GM23338 (cell line): ENCODE results near the gene R3HDML. TPM values are rescaled to one million over a fixed set of nuclear protein-coding genes. Genes with fewer than 3 reads are reported as not detected.

Experiments used
- ATAC-seq: fragments of 200-7000 bp; cut with Tn5 transposase; 3 replicates; pipeline ENCODE4 v1.9.1; 2020
- DNase-seq: peaks from one replicate; pipeline ENCODE4 v3.0.0-alpha.2; 2015; ENCODE audit warnings: low spot score
- H2AFZ ChIP-seq: fragments of 200-600 bp; sonication (generic); 2 replicates; pipeline ENCODE4 v1.8.0; 2016; ENCODE audit warnings: antibody characterized with exemption, mild to moderate bottlenecking, moderate library complexity
- H3F3A ChIP-seq: fragments of 200-600 bp; sonication (generic); replicated peaks from 2 replicates; pipeline ENCODE4 v1.8.0; 2017; ENCODE audit warnings: antibody characterized with exemption, mixed run types, low read depth
- H3K27ac ChIP-seq: fragments of 200-600 bp; sonication (generic); 2 replicates; pipeline ENCODE4 v1.6.1; 2016; ENCODE audit warnings: low read depth
- H3K27me3 ChIP-seq: fragments of 200-600 bp; sonication (generic); 2 replicates; pipeline ENCODE4 v1.8.0; 2016; ENCODE audit warnings: mild to moderate bottlenecking, mixed run types, moderate library complexity; ENCODE audit not compliant: insufficient read depth
- H3K36me3 ChIP-seq: fragments of 200-600 bp; sonication (generic); 2 replicates; pipeline ENCODE4 v1.8.0; 2016; ENCODE audit warnings: mild to moderate bottlenecking; ENCODE audit not compliant: insufficient read depth
- H3K4me1 ChIP-seq: fragments of 200-600 bp; sonication (generic); 2 replicates; pipeline ENCODE4 v1.8.0; 2016; ENCODE audit warnings: mild to moderate bottlenecking, moderate library complexity; ENCODE audit not compliant: insufficient read depth
- H3K4me2 ChIP-seq: fragments of 200-600 bp; sonication (generic); 2 replicates; pipeline ENCODE4 v1.7.1; 2017; ENCODE audit warnings: mixed run types
- H3K4me3 ChIP-seq: fragments of 200-600 bp; sonication (generic); 2 replicates; pipeline ENCODE4 v1.6.1; 2016; ENCODE audit warnings: mixed run types
- H3K79me2 ChIP-seq: fragments of 200-600 bp; sonication (generic); replicated peaks from 2 replicates; pipeline ENCODE4 v1.8.0; 2017; ENCODE audit warnings: mild to moderate bottlenecking; ENCODE audit not compliant: insufficient read depth
- H3K9me2 ChIP-seq: fragments of 200-600 bp; sonication (generic); 2 replicates; pipeline ENCODE4 v1.8.0; 2017; ENCODE audit not compliant: insufficient read depth
- H4K20me1 ChIP-seq: fragments of 200-600 bp; sonication (generic); replicated peaks from 2 replicates; pipeline ENCODE4 v1.8.0; 2017; ENCODE audit warnings: mild to moderate bottlenecking; ENCODE audit not compliant: insufficient read depth
- H3K27ac Mint-ChIP-seq: 2 replicates; pipeline ENCODE4 v1.8.0; 2020; ENCODE audit warnings: inconsistent platforms, mild to moderate bottlenecking, moderate library complexity, mixed read lengths
- H3K27me3 Mint-ChIP-seq: 3 replicates; pipeline ENCODE4 v1.8.0; 2022; ENCODE audit warnings: low read depth, mild to moderate bottlenecking, moderate library complexity, mixed read lengths, inconsistent platforms; ENCODE audit not compliant: insufficient read depth, poor library complexity
- H3K36me3 Mint-ChIP-seq: 3 replicates; pipeline ENCODE4 v1.8.0; 2021; ENCODE audit warnings: low read depth, mild to moderate bottlenecking, inconsistent platforms, moderate library complexity, mixed read lengths
- H3K4me1 Mint-ChIP-seq: 3 replicates; pipeline ENCODE4 v1.8.0; 2020; ENCODE audit warnings: mild to moderate bottlenecking, inconsistent platforms, mixed read lengths
- H3K4me3 Mint-ChIP-seq: 3 replicates; pipeline ENCODE4 v1.8.0; 2021; ENCODE audit warnings: moderate library complexity, mild to moderate bottlenecking, inconsistent platforms, mixed read lengths
- H3K9me3 Mint-ChIP-seq: 3 replicates; pipeline ENCODE4 v1.8.0; 2020; ENCODE audit warnings: moderate library complexity, mild to moderate bottlenecking, inconsistent platforms, mixed read lengths
- CREB1 ChIP-seq: fragments of 250-450 bp; sonication (Bioruptor Pico); IDR thresholded peaks from 2 replicates; pipeline ENCODE4 v1.5.0; 2020; ENCODE audit warnings: low read depth, mild to moderate bottlenecking, moderate library complexity
- ETS1 ChIP-seq: IDR thresholded peaks from 2 replicates; pipeline ENCODE4 v1.6.1; 2016; ENCODE audit warnings: antibody characterized with exemption
- EZH2 ChIP-seq: fragments of 200-600 bp; sonication (generic); IDR thresholded peaks from one replicate; pipeline ENCODE4 v1.8.0; 2017; ENCODE audit warnings: antibody characterized with exemption, mild to moderate bottlenecking, low read depth; ENCODE audit not compliant: unreplicated experiment
- EZH2phosphoT487 ChIP-seq: fragments of 200-600 bp; sonication (generic); IDR thresholded peaks from one replicate; pipeline ENCODE4 v1.8.1; 2018; ENCODE audit warnings: antibody characterized with exemption; ENCODE audit not compliant: unreplicated experiment
- POLR2AphosphoS5 ChIP-seq: IDR thresholded peaks from 2 replicates; pipeline ENCODE4 v1.6.1; 2016; ENCODE audit warnings: antibody characterized with exemption, low read depth
- STAT1 ChIP-seq: IDR thresholded peaks from one replicate; pipeline ENCODE4 v1.6.1; 2016; ENCODE audit warnings: antibody characterized with exemption; ENCODE audit not compliant: unreplicated experiment
- ZNF114 ChIP-seq: fragments of 250-450 bp; sonication (Bioruptor Pico); IDR thresholded peaks from 2 replicates; pipeline ENCODE4 v1.5.0; 2020; ENCODE audit warnings: mild to moderate bottlenecking, moderate library complexity
- ZNF331 ChIP-seq: fragments of 250-450 bp; sonication (Bioruptor Pico); IDR thresholded peaks from 2 replicates; pipeline ENCODE4 v1.5.0; 2020; ENCODE audit warnings: low read depth, mild to moderate bottlenecking, moderate library complexity
- polyA plus RNA-seq: library from polyadenylated mRNA; unstranded; fragments of >200 nt; fragmentation: Nextera tagmentation; extraction: Ambion mirVana; gene quantifications from 2 replicates; pipeline ENCODE4 v1.2.1, GENCODE V29; 2016
- total RNA-seq: library from RNA; depleted of rRNA; stranded (reverse); fragments of >200 nt; shearing (Covaris generic); gene quantifications from 2 replicates; pipeline ENCODE4 v1.2.3, GENCODE V29; 2014
- TF ChIP-seq, protein P1 (sequence below), 2 experiments: fragments of 200-600 bp in 1 of 2; sonication (generic) in 1 of 2; conservative IDR thresholded peaks; 2 replicates each; pipeline versions ENCODE4 v1.5.1 to v1.6.1; 2016 to 2017; ENCODE audit warnings: antibody characterized with exemption in 2 of 2, low read depth in 2 of 2, mild to moderate bottlenecking in 2 of 2, moderate library complexity in 1 of 2
- TF ChIP-seq, protein P2 (sequence below): IDR thresholded peaks from one replicate; pipeline ENCODE4 v1.6.1; 2018; ENCODE audit warnings: antibody characterized with exemption; ENCODE audit not compliant: unreplicated experiment

Gene R3HDML
- total and polyA plus RNA-seq, 2 experiments from 2014 or later = not detected

DNA sequence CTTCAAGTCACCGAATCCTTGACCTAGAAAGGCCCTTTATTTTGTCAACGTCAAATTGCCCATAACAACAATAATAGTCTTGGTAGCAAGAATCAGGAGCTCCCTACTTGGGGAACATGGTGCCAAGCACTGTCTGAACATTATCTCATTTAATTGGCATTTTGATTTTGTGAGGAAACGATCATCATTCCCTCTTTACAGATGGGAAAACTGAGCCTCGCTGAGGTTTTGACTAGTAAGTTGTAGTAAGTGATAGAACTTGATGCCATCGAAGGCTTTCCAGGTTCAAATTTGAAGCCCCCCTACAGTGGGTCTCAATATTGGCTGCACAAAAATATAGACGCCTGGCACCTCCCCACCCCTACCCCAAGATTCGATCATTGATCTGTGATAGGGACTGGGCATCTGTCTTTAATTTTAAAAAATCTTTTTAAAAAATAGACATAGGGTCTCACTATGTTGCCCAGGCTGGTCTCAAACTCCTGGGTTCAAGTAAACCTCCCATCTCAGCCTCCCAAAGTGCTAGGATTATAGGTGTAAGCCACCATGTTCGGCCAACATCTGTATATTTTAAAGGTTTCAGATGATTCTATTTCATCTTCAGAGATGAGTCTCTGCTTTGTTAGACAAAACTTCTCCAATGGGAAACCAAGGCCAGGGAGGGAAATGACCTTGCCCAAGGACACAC is 55.4 kb downstream of the R3HDML start (continued):
- TF ChIP-seq ETS1 = no peak
- TF ChIP-seq, protein P1, sequence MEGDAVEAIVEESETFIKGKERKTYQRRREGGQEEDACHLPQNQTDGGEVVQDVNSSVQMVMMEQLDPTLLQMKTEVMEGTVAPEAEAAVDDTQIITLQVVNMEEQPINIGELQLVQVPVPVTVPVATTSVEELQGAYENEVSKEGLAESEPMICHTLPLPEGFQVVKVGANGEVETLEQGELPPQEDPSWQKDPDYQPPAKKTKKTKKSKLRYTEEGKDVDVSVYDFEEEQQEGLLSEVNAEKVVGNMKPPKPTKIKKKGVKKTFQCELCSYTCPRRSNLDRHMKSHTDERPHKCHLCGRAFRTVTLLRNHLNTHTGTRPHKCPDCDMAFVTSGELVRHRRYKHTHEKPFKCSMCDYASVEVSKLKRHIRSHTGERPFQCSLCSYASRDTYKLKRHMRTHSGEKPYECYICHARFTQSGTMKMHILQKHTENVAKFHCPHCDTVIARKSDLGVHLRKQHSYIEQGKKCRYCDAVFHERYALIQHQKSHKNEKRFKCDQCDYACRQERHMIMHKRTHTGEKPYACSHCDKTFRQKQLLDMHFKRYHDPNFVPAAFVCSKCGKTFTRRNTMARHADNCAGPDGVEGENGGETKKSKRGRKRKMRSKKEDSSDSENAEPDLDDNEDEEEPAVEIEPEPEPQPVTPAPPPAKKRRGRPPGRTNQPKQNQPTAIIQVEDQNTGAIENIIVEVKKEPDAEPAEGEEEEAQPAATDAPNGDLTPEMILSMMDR (conservative IDR thresholded peaks at IDR 0.05; ENCODE audit: low read depth in 2 of 2) = no peak

DNA sequence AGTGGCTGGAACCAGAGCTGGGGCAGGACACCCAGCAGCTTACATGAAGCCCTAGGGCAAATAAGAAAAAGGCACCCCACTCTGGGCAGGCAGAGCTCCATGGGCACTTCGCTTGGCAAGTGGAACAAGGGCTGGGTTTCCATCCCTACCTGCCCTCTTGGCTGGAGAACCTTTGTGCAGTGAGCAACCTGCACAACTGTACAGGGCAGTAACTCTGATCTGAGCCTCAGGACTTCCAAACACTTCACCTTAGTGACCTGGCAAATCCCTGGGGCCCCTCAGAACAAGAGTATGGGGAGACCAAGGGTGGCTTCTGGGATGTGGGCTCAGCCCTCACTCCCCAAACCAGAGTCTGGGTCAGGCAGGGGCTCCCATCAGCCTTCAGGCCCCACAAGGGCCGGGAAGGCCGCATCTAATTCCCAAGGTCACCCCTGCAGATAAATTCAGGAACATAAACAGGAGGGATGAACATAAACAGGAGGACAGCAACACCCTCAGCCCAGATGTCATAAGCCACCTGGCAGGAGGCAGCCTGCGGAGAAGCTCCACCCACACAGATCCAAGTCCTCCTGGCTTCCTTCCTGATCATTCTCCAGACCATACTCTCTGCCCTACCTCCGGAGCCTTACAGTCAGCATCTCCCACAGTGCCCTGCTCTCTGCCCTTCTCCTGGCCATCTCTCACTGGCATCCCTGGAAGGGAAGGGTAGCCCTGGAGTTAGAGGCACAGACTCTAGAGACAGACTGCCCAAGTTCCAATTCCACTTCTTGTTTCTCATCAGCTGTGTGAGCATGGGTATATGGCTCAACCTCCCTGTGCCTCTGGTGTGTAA is 56.1 kb downstream of the R3HDML start:
- H3K4me3 ChIP-seq = no peak overlapping the region
- H4K20me1 ChIP-seq = no peaks in the 10 kb centered on the region
- H3K9me2 ChIP-seq = no peaks in the 10 kb centered on the region
- peaks cover 3% of the 10 kb centered on the region; the same call in 1 of the 3 replicates for H3K4me1 Mint-ChIP-seq
- no peak overlapping the region for H3K4me3 Mint-ChIP-seq
- H3F3A ChIP-seq = no peaks in the 10 kb centered on the region
- ATAC-seq (no peak), DNase-seq (no peak)
- no peak overlapping the region for H3K27ac ChIP-seq
- no peak overlapping the region for H2AFZ ChIP-seq
- H3K27me3 ChIP-seq = peaks cover 4% of the 10 kb centered on the region; the same call in 1 of the 2 replicates
- H3K4me1 ChIP-seq = no peaks in the 10 kb centered on the region; the same call in 1 of the 2 replicates
- no peaks in the 10 kb centered on the region for H3K36me3 Mint-ChIP-seq
- no peaks in the 10 kb centered on the region for H3K79me2 ChIP-seq
- no peaks in the 10 kb centered on the region for H3K36me3 ChIP-seq
- H3K27me3 Mint-ChIP-seq = peaks cover 8% of the 10 kb centered on the region
- no peak overlapping the region for H3K4me2 ChIP-seq
- TF ChIP-seq ZNF114 = no peak
- TF ChIP-seq, protein P2, sequence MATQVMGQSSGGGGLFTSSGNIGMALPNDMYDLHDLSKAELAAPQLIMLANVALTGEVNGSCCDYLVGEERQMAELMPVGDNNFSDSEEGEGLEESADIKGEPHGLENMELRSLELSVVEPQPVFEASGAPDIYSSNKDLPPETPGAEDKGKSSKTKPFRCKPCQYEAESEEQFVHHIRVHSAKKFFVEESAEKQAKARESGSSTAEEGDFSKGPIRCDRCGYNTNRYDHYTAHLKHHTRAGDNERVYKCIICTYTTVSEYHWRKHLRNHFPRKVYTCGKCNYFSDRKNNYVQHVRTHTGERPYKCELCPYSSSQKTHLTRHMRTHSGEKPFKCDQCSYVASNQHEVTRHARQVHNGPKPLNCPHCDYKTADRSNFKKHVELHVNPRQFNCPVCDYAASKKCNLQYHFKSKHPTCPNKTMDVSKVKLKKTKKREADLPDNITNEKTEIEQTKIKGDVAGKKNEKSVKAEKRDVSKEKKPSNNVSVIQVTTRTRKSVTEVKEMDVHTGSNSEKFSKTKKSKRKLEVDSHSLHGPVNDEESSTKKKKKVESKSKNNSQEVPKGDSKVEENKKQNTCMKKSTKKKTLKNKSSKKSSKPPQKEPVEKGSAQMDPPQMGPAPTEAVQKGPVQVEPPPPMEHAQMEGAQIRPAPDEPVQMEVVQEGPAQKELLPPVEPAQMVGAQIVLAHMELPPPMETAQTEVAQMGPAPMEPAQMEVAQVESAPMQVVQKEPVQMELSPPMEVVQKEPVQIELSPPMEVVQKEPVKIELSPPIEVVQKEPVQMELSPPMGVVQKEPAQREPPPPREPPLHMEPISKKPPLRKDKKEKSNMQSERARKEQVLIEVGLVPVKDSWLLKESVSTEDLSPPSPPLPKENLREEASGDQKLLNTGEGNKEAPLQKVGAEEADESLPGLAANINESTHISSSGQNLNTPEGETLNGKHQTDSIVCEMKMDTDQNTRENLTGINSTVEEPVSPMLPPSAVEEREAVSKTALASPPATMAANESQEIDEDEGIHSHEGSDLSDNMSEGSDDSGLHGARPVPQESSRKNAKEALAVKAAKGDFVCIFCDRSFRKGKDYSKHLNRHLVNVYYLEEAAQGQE = no peak
- no peak for TF ChIP-seq EZH2
- TF ChIP-seq EZH2phosphoT487 = no peak
- TF ChIP-seq ETS1 = no peak
- no peak for TF ChIP-seq STAT1
- TF ChIP-seq POLR2AphosphoS5 = no peak
- TF ChIP-seq ZNF331 (CRISPR knock-in tag) = no peak
- TF ChIP-seq CREB1 (CRISPR knock-in tag) = no peak
- no peaks in the 10 kb centered on the region for H3K9me3 Mint-ChIP-seq
- H3K27ac Mint-ChIP-seq = no peak overlapping the region
